Panc1 (cell line): ENCODE data around the gene KLHL28. TPM values are rescaled to one million over a fixed set of nuclear protein-coding genes. Genes with fewer than 3 reads are reported as not detected.

Source experiments
- ATAC-seq: fragments of 200-7000 bp; cut with Tn5 transposase; 2 replicates; pipeline ENCODE4 v1.9.1; 2020; ENCODE audit warnings: mild to moderate bottlenecking, moderate library complexity
- Bru-seq: library from RNA; stranded (reverse); fragments of 400-500 nt; gene quantifications from one replicate; lab custom pipeline; 2021; lab: Mats Ljungman, UMichigan
- BruChase-seq, 2 experiments: library from RNA; stranded (reverse); fragments of 400-500 nt; gene quantifications; one replicate each; lab custom pipeline; 2021; lab: Mats Ljungman, UMichigan
- BruUV-seq: library from RNA; stranded (reverse); fragments of 400-500 nt; replicated peaks from 2 replicates; lab custom pipeline; 2021; lab: Mats Ljungman, UMichigan
- CTCF ChIA-PET: fragments of 300-600 bp; sonication (Branson Sonifier 250); formaldehyde crosslinking; loops from one replicate; lab custom pipeline; 2022; ENCODE audit warnings: antibody characterized with exemption; lab: Charles Lee
- POLR2A ChIA-PET: fragments of 300-600 bp; sonication (Branson Sonifier 250); formaldehyde crosslinking; loops from one replicate; lab custom pipeline; 2022; ENCODE audit warnings: antibody characterized with exemption; lab: Charles Lee
- DNase-seq: peaks from one replicate; pipeline ENCODE4 v3.0.0-alpha.2; 2010; ENCODE audit warnings: low read depth, low spot score
- H3K27ac ChIP-seq: 2 replicates; pipeline ENCODE4 v1.5.1; 2011; ENCODE audit warnings: mild to moderate bottlenecking, low read length, inconsistent platforms
- H3K27me3 ChIP-seq: fragments of 200-500 bp; sonication (Bioruptor generic); 2 replicates; pipeline ENCODE4 v1.6.0; 2014; ENCODE audit warnings: low read length, inconsistent platforms; ENCODE audit not compliant: control insufficient read depth, insufficient read depth
- H3K36me3 ChIP-seq: fragments of 200-500 bp; sonication (Bioruptor generic); 2 replicates; pipeline ENCODE4 v1.5.1; 2014; ENCODE audit warnings: inconsistent platforms, mild to moderate bottlenecking, low read length, moderate library complexity; ENCODE audit not compliant: control insufficient read depth, insufficient read depth
- H3K4me1 ChIP-seq: 2 replicates; pipeline ENCODE4 v1.5.1; 2011; ENCODE audit warnings: inconsistent platforms, mild to moderate bottlenecking, low read length, moderate library complexity; ENCODE audit not compliant: control insufficient read depth, insufficient read depth
- H3K4me3 ChIP-seq, 2 experiments: 2 replicates each; pipeline ENCODE4 v1.5.1; 2011 to 2012; ENCODE audit warnings: low read depth in 2 of 2, low read length in 2 of 2, mild to moderate bottlenecking in 2 of 2, inconsistent platforms in 1 of 2, moderate library complexity in 1 of 2
- H3K9me3 ChIP-seq: fragments of 200-500 bp; sonication (Bioruptor generic); 2 replicates; pipeline ENCODE4 v1.5.1; 2014; ENCODE audit warnings: low read depth, mild to moderate bottlenecking, inconsistent platforms, low read length, moderate library complexity; ENCODE audit not compliant: control insufficient read depth, insufficient read depth
- CTCF ChIP-seq: fragments of 450-650 bp; IDR thresholded peaks from 2 replicates; pipeline ENCODE4 v1.5.1; 2017; ENCODE audit warnings: mild to moderate bottlenecking
- POLR2AphosphoS5 ChIP-seq: IDR thresholded peaks from 2 replicates; pipeline ENCODE4 v1.6.1; 2012; ENCODE audit warnings: mild to moderate bottlenecking, low read depth, low read length, moderate library complexity
- REST ChIP-seq, 2 experiments: IDR thresholded peaks; 2 replicates each; pipeline ENCODE4 v1.6.1; 2011 to 2012; ENCODE audit warnings: low read depth in 2 of 2, control low read depth in 1 of 2, low read length in 1 of 2, mild to moderate bottlenecking in 1 of 2, moderate library complexity in 1 of 2; ENCODE audit not compliant: insufficient read depth in 1 of 2
- SIN3A ChIP-seq: IDR thresholded peaks from 2 replicates; pipeline ENCODE4 v1.6.1; 2012; ENCODE audit warnings: low read depth, mild to moderate bottlenecking, low read length, moderate library complexity, borderline replicate concordance; ENCODE audit not compliant: insufficient read depth
- TCF7L2 ChIP-seq: IDR thresholded peaks from 2 replicates; pipeline ENCODE4 v1.6.1; 2011; ENCODE audit warnings: mild to moderate bottlenecking, low read depth, low read length, inconsistent platforms
- in situ Hi-C: cut with HindIII; loops from 2 replicates; pipeline ENCODE4 v1.10.0; 2016; ENCODE audit warnings: low sequenced_read_pairs, low pct_unique_long_range_greater_than_20kb
- intact Hi-C: fragments of 100-400 bp; cut with micrococcal nuclease; formaldehyde crosslinking; loops from one replicate; pipeline ENCODE4 v1.10.0; 2022; ENCODE audit not compliant: unreplicated experiment
- long read RNA-seq: library from polyadenylated mRNA; unstranded; transcript quantifications from one replicate; pipeline ENCODE4 v2.0.0, GENCODE V29; 2021; ENCODE audit not compliant: unreplicated experiment
- polyA plus RNA-seq: library from polyadenylated mRNA; unstranded; fragments of >200 nt; gene quantifications from one replicate; pipeline ENCODE4 v1.2.1, GENCODE V29; 2012; ENCODE audit warnings: missing spikeins; ENCODE audit not compliant: insufficient read length
- total RNA-seq: library from RNA; stranded (reverse); gene quantifications from one replicate; pipeline ENCODE4 v1.2.1, GENCODE V29; 2021; ENCODE audit not compliant: unreplicated experiment

Gene KLHL28
- total RNA-seq, result 7.2 TPM
- polyA plus RNA-seq, result 3.0 TPM
- percentile 69 among the genes with signal in this experiment for Bru-seq, nascent RNA
- percentile 72 among the genes with signal in this experiment for BruChase-seq, experiment 1, labeled RNA remaining after a 2-hour chase
- percentile 54 among the genes with signal in this experiment for BruChase-seq, experiment 2, labeled RNA remaining after a 6-hour chase
- long read RNA-seq, partial matches to known transcripts, result 2 of 5 reads
- long read RNA-seq, other reads (novel, unspliced or antisense), result 3 of 5 reads

- no TSS peak for BruUV-seq
- in situ Hi-C loops, result no loop called here
- H3K27ac ChIP-seq, result peak within 1 kb of the TSS; percentile 92
- POLR2A ChIA-PET, result no interaction called here
- intact Hi-C loops, result loop anchor here (10.0 kb wide), 1 partner anchor 173 kb away; the partner anchor contains the start of genes FANCM and FKBP3
- no peaks in the 10 kb centered on the region for H3K27me3 ChIP-seq
- peak within 1 kb of the TSS; percentile 77 to 93 for H3K4me3 ChIP-seq
- peaks cover 9% of the 10 kb centered on the region; the same call in 1 of the 2 replicates for H3K4me1 ChIP-seq
- ATAC-seq, result peak; percentile 95
- TF ChIP-seq POLR2AphosphoS5 (peak; percentile 87), TCF7L2 (no peak), SIN3A (peak; percentile 70; the same call in 1 of the 2 replicates)
- peaks cover 7% of the 10 kb centered on the region for H3K36me3 ChIP-seq
- CTCF ChIA-PET, result no interaction called here
- no peaks in the 10 kb centered on the region for H3K9me3 ChIP-seq
- peak; percentile 98 for DNase-seq
Measured at GRCh38 chr14:44961554-44962333, at the start of gene KLHL28, which contains the start of gene TOGARAM1. Gene KLHL28 (minus strand): TSS chr14:44961947. CDS start chr14:44945928, 16,019 bp downstream. Gene TOGARAM1 (plus strand): TSS chr14:44962190. CDS start chr14:44962422, 232 bp downstream.

GRCh38 chr14:45003924-45004323 is 42.2 kb upstream of the KLHL28 start:
- no peak for TF ChIP-seq TCF7L2
- TF ChIP-seq POLR2AphosphoS5, result no peak
- TF ChIP-seq REST (IDR thresholded peaks at IDR 0.05; ENCODE audit: insufficient read depth in 1 of 2, low read depth in 2 of 2, low read length in 1 of 2), result no peak
- no peak for TF ChIP-seq CTCF
- TF ChIP-seq SIN3A, result no peak
- Histone ChIP-seq H3K4me1 (no peaks in the 10 kb centered on the region), H3K4me3 (no peak overlapping the region), H3K27ac (no peak overlapping the region), H3K9me3 (no peaks in the 10 kb centered on the region), H3K36me3 (peaks cover 2% of the 10 kb centered on the region; the same call in 1 of the 2 replicates), H3K27me3 (no peaks in the 10 kb centered on the region)
- DNase-seq (no peak), ATAC-seq (no peak)
- in situ Hi-C loops (no loop called here), intact Hi-C loops (no loop called here)
- ChIA-PET POLR2A (no interaction called here), CTCF (no interaction called here)
- no TSS peak for BruUV-seq
